OCI-LY7 (cell line): ENCODE data around the gene CCDC187.

Experiments
- EZH2phosphoT487 ChIP-seq: fragments of 200-600 bp; sonication (generic); IDR thresholded peaks from 2 replicates; pipeline ENCODE4 v1.6.1; 2018; ENCODE audit warnings: low read depth, borderline replicate concordance, mild to moderate bottlenecking, mixed run types, antibody characterized with exemption, low read length, moderate library complexity, mixed read lengths
- TF ChIP-seq, protein P1 (sequence below): fragments of 200-600 bp; sonication (generic); conservative IDR thresholded peaks from 2 replicates; pipeline ENCODE4 v1.5.1; 2014; ENCODE audit warnings: mild to moderate bottlenecking, antibody characterized with exemption, low read length, moderate library complexity, mixed read lengths

DNA sequence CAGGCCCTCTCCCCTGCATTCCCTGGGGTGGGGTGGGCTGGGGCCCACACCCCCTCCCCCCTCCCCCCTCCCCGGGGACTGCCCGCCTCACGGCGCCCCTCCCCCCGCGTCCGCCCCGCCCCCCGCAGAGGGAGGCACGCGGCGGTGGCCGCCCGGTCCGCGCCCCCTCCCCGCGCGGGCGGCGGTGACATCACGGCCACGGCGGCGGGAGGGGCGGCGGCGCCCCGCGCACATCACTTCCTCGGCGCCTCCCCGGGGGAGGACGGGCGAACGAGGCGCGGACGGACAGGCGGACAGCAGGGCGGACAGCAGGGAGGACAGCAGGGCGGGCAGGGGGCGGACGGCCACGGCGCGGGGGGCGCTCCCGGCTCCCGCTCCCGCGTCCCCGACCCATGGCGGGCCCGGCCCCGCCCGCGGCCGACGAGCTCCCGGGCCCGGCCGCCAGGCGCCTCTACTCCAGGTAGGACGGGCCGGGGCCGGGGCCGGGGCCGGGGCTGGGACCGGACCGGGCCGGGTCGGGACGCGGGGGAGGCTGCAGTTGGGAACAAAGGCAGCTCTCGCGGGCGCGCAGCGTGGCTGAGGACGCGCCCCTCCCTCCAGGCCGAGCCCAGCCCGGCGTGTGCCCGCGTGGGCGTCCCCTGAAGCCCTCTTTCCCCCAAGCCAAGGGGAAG is 23.5 kb upstream of the CCDC187 start, which contains the start of gene GPSM1:
- TF ChIP-seq, protein P1, sequence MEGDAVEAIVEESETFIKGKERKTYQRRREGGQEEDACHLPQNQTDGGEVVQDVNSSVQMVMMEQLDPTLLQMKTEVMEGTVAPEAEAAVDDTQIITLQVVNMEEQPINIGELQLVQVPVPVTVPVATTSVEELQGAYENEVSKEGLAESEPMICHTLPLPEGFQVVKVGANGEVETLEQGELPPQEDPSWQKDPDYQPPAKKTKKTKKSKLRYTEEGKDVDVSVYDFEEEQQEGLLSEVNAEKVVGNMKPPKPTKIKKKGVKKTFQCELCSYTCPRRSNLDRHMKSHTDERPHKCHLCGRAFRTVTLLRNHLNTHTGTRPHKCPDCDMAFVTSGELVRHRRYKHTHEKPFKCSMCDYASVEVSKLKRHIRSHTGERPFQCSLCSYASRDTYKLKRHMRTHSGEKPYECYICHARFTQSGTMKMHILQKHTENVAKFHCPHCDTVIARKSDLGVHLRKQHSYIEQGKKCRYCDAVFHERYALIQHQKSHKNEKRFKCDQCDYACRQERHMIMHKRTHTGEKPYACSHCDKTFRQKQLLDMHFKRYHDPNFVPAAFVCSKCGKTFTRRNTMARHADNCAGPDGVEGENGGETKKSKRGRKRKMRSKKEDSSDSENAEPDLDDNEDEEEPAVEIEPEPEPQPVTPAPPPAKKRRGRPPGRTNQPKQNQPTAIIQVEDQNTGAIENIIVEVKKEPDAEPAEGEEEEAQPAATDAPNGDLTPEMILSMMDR: no peak
- TF ChIP-seq EZH2phosphoT487: no peak
